HEK293 (cell line): ENCODE measurements around the gene SF3A1.

Experiments used
- ATF2 ChIP-seq: fragments of 450-650 bp; formaldehyde crosslinking; IDR thresholded peaks from 2 replicates; pipeline ENCODE4 v1.5.1; 2016; ENCODE audit warnings: missing biosample characterization, missing genetic modification characterization, low read depth
- CTCF ChIP-seq: fragments of 450-650 bp; formaldehyde crosslinking; IDR thresholded peaks from 2 replicates; pipeline ENCODE4 v1.5.1; 2016; ENCODE audit warnings: missing biosample characterization, missing genetic modification characterization
- KLF7 ChIP-seq: fragments of 450-650 bp; formaldehyde crosslinking; IDR thresholded peaks from 2 replicates; pipeline ENCODE4 v1.5.1; 2016; ENCODE audit warnings: missing biosample characterization, missing genetic modification characterization, borderline replicate concordance
- MEIS1 ChIP-seq: sonication (generic); formaldehyde crosslinking; IDR thresholded peaks from 2 replicates; pipeline ENCODE4 v1.8.1; 2022; ENCODE audit warnings: missing genetic modification reagents, mild to moderate bottlenecking, borderline replicate concordance
- PRDM10 ChIP-seq: fragments of 450-650 bp; formaldehyde crosslinking; IDR thresholded peaks from 2 replicates; pipeline ENCODE4 v1.5.1; 2016; ENCODE audit warnings: missing biosample characterization, missing genetic modification characterization
- ZNF133 ChIP-seq: fragments of 450-650 bp; formaldehyde crosslinking; IDR thresholded peaks from 2 replicates; pipeline ENCODE4 v1.5.1; 2016; ENCODE audit warnings: missing biosample characterization, missing genetic modification characterization
- ZNF148 ChIP-seq: fragments of 450-650 bp; formaldehyde crosslinking; IDR thresholded peaks from 2 replicates; pipeline ENCODE4 v1.5.0; 2017; ENCODE audit warnings: missing biosample characterization, missing genetic modification characterization, borderline replicate concordance
- ZNF24 ChIP-seq: fragments of 450-650 bp; formaldehyde crosslinking; IDR thresholded peaks from 2 replicates; pipeline ENCODE4 v1.5.1; 2016; ENCODE audit warnings: missing biosample characterization, missing genetic modification characterization
- ZNF292 ChIP-seq: fragments of 450-650 bp; formaldehyde crosslinking; IDR thresholded peaks from 2 replicates; pipeline ENCODE4 v1.5.1; 2016; ENCODE audit warnings: low read depth, missing biosample characterization, missing genetic modification characterization, borderline replicate concordance
- ZNF501 ChIP-seq: fragments of 450-650 bp; formaldehyde crosslinking; IDR thresholded peaks from 2 replicates; pipeline ENCODE4 v1.5.1; 2016; ENCODE audit warnings: missing biosample characterization, missing genetic modification characterization
- ZNF530 ChIP-seq: fragments of 450-650 bp; formaldehyde crosslinking; IDR thresholded peaks from 2 replicates; pipeline ENCODE4 v1.5.1; 2016; ENCODE audit warnings: low read depth, missing biosample characterization, missing genetic modification characterization
- ZNF660 ChIP-seq: fragments of 450-650 bp; IDR thresholded peaks from 2 replicates; pipeline ENCODE4 v1.5.1; 2018; ENCODE audit warnings: missing biosample characterization, mild to moderate bottlenecking, missing genetic modification characterization
- ZSCAN4 ChIP-seq: fragments of 450-650 bp; formaldehyde crosslinking; IDR thresholded peaks from 2 replicates; pipeline ENCODE4 v1.5.1; 2017; ENCODE audit warnings: missing biosample characterization, missing genetic modification characterization

GRCh38 chr22:30405731-30406130 lies 49.0 kb upstream of the SF3A1 start:
- TF ChIP-seq ZNF660 (tag by site-specific recombination) (no peak), CTCF (tag by site-specific recombination) (no peak), PRDM10 (tag by site-specific recombination) (no peak), ZNF148 (tag by site-specific recombination) (no peak), KLF7 (no peak), ZNF133 (tag by site-specific recombination) (no peak), ZNF292 (tag by site-specific recombination) (no peak), ZNF530 (tag by site-specific recombination) (no peak), MEIS1 (CRISPR knock-in tag) (no peak), ZNF24 (tag by site-specific recombination) (no peak), ATF2 (tag by site-specific recombination) (no peak), ZNF501 (no peak), ZSCAN4 (tag by site-specific recombination) (no peak)
